CD8-positive, alpha-beta memory T cell (primary cell): ENCODE data around the gene SIX1. TPM values are rescaled to one million over a fixed set of nuclear protein-coding genes. Genes with fewer than 3 reads are reported as not detected.

Experiments
- CTCF ChIA-PET: fragments of 350-600 bp; sonication (Branson Sonifier 250); formaldehyde crosslinking; loops from one replicate; lab custom pipeline; 2021; ENCODE audit warnings: antibody characterized with exemption; lab: Charles Lee
- POLR2A ChIA-PET: fragments of 350-600 bp; sonication (Branson Sonifier 250); formaldehyde crosslinking; loops from one replicate; lab custom pipeline; 2021; ENCODE audit warnings: antibody characterized with exemption; lab: Charles Lee
- DNase-seq, 5 donors: peaks; one replicate each; pipeline versions ENCODE4 v3.0.0 to v3.0.0-alpha.2; 2020 to 2022; ENCODE audit warnings: mixed read lengths in 1 of 5
- H3K27ac ChIP-seq: one replicate; pipeline ENCODE4 v1.7.0; 2013; ENCODE audit warnings: low read depth, mild to moderate bottlenecking, low read length, moderate library complexity
- H3K27me3 ChIP-seq: 2 replicates; pipeline ENCODE4 v1.7.0; 2013; ENCODE audit warnings: low read length, mild to moderate bottlenecking; ENCODE audit not compliant: insufficient read depth, poor library complexity, severe bottlenecking
- H3K36me3 ChIP-seq: 2 replicates; pipeline ENCODE4 v1.7.0; 2013; ENCODE audit warnings: mild to moderate bottlenecking, low read length, moderate library complexity; ENCODE audit not compliant: insufficient read depth
- H3K4me1 ChIP-seq: 2 replicates; pipeline ENCODE4 v1.7.0; 2013; ENCODE audit warnings: mild to moderate bottlenecking, low read length, moderate library complexity; ENCODE audit not compliant: insufficient read depth
- H3K4me3 ChIP-seq: 2 replicates; pipeline ENCODE4 v1.7.0; 2013; ENCODE audit warnings: mild to moderate bottlenecking, low read length
- H3K9me3 ChIP-seq: 2 replicates; pipeline ENCODE4 v1.7.0; 2013; ENCODE audit warnings: mild to moderate bottlenecking, low read length
- H3K27ac Mint-ChIP-seq, 8 donors: one replicate each; pipeline ENCODE4 v1.8.0; 2020 to 2021; ENCODE audit warnings: mixed read lengths in 8 of 8, mild to moderate bottlenecking in 6 of 8, inconsistent platforms in 3 of 8, moderate library complexity in 3 of 8
- H3K27me3 Mint-ChIP-seq, 2 donors: one replicate each; pipeline ENCODE4 v1.8.0; 2020 to 2021; ENCODE audit warnings: mixed read lengths in 2 of 2, mild to moderate bottlenecking in 1 of 2, moderate library complexity in 1 of 2
- H3K36me3 Mint-ChIP-seq, 3 donors: one replicate each; pipeline ENCODE4 v1.8.0; 2020 to 2021; ENCODE audit warnings: mixed read lengths in 3 of 3, inconsistent platforms in 1 of 3, mild to moderate bottlenecking in 1 of 3
- H3K4me1 Mint-ChIP-seq, 3 donors: one replicate each; pipeline ENCODE4 v1.8.0; 2020 to 2021; ENCODE audit warnings: mixed read lengths in 3 of 3, inconsistent platforms in 1 of 3, mild to moderate bottlenecking in 1 of 3
- H3K4me3 Mint-ChIP-seq, 7 donors: one replicate each; pipeline ENCODE4 v1.8.0; 2020 to 2021; ENCODE audit warnings: mixed read lengths in 7 of 7, mild to moderate bottlenecking in 6 of 7, moderate library complexity in 4 of 7, inconsistent platforms in 2 of 7
- H3K9me3 Mint-ChIP-seq, 5 donors: one replicate each; pipeline ENCODE4 v1.8.0; 2020 to 2022; ENCODE audit warnings: mixed read lengths in 5 of 5, mild to moderate bottlenecking in 3 of 5, moderate library complexity in 2 of 5, inconsistent platforms in 1 of 5
- polyA plus RNA-seq: library from polyadenylated mRNA; unstranded; fragments of 300-500 nt; fragmentation: Illumina TruSeq; gene quantifications from one replicate; pipeline ENCODE4 v1.2.3, GENCODE V29; 2021
- total RNA-seq, 2 experiments: library from RNA; stranded (reverse); gene quantifications; one replicate each; pipeline ENCODE4 v1.2.3, GENCODE V29; 2021

SIX1 gene
- total RNA-seq (not detected), polyA plus RNA-seq (not detected)

DNA sequence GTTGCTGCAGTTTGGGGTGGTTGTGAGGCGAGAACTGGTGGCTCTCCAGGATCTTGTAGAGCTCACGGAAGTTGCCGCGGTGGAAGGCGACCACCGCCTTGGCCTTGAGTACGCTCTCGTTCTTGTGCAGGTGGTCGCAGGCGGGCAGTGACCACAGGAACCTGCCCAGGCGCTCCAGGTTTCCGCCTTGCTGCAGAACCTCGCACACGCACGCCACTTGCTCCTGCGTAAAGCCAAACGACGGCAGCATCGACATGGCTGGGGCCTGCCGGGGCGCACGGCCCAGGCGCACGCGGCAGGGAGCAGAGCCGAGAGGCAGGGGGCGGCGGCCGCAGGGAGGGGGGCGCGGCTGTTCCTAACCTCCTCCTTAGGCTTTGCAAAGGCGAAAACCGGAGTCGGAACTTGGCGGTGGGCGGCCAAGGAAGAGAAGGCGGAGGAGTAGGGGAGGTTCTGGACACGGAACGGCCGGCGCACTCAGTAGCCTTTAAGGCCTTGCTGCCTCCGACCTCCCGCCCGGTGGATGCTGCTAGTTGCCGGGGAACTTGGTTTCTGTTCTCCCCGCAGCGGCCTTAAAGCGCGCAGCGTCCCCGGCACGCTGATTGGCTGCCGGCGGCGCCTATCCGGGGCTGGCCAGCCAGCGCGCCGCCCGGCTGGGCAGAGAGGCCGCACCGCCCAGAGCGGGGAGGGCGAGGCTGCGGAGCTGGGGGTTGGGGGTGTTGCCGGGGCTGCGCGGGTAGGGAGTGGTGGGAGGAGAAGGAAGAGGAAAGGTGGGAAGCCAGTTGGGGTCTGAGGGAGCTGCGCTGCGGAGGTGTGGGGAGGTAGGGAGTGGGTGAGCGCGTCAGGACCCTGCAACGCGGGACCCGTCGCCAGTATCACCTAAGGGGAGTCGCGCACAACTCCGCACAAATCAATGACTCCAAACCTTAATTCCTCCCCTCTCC is at the start of gene SIX1:
TSS of gene SIX1 (minus strand) at position 544 of the 941 bp plus-strand sequence. CDS start at position 256, 288 bp downstream.
- CTCF ChIA-PET, result interaction anchor here (1.2 kb wide), 1 partner anchor 23 kb away, joined by 4 read pairs; no protein-coding TSS in a partner anchor
- Histone ChIP-seq H3K9me3 (no peaks in the 10 kb centered on the region), H3K4me3 (no peak within 1 kb of the TSS), H3K4me1 (peaks cover 37% of the 10 kb centered on the region), H3K36me3 (no peaks in the 10 kb centered on the region), H3K27me3 (peaks cover 77% of the 10 kb centered on the region), H3K27ac (no peak within 1 kb of the TSS)
- Mint-ChIP-seq H3K4me1 (peaks cover 56 to 63% (median 62%) of the 10 kb centered on the region in 3 donors), H3K36me3 (no peaks in the 10 kb centered on the region), H3K27me3 (peaks cover 86 to 91% of the 10 kb centered on the region in 2 donors), H3K4me3 (peak within 1 kb of the TSS; percentile 30 to 79 (median 65)), H3K27ac (peak within 1 kb of the TSS in 2 of 8 donors; percentile 69 to 79), H3K9me3 (peaks cover 0 to 3% (median 0%) of the 10 kb centered on the region in 5 donors)
- no peak for DNase-seq
- POLR2A ChIA-PET, result no interaction called here

DNA sequence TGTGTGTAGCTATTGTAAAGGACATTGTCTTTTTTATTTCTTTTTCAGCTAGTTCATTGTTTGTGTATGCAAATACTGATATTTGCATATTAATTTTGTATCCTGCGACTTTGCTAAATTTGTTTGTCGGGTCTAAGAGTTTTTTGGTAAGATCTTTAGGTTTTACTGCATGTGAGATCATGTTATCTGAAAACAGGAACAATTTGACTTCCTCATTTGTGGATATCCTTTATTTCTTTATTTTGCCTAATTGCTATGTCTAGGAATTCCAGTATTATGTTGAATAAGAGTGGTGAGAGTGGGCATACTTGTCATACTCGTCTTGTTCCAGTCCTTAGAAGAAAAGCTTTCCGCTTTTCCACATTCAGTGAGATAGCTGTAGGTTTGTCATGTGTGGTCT is 46.0 kb upstream of the SIX1 start:
- H3K36me3 ChIP-seq, result no peaks in the 10 kb centered on the region
- H3K4me3 ChIP-seq, result no peak overlapping the region
- H3K27ac ChIP-seq, result no peak overlapping the region
- H3K27me3 ChIP-seq, result no peaks in the 10 kb centered on the region
- Mint-ChIP-seq H3K4me1 (no peaks in the 10 kb centered on the region), H3K9me3 (peaks cover 2 to 18% (median 7%) of the 10 kb centered on the region in 5 donors), H3K4me3 (no peak overlapping the region), H3K36me3 (no peaks in the 10 kb centered on the region), H3K27ac (no peak overlapping the region), H3K27me3 (peaks cover 18 to 36% of the 10 kb centered on the region in 2 donors)
- no peaks in the 10 kb centered on the region for H3K4me1 ChIP-seq
- no peaks in the 10 kb centered on the region for H3K9me3 ChIP-seq
- ChIA-PET POLR2A (no interaction called here), CTCF (no interaction called here)
- DNase-seq, result no peak

DNA sequence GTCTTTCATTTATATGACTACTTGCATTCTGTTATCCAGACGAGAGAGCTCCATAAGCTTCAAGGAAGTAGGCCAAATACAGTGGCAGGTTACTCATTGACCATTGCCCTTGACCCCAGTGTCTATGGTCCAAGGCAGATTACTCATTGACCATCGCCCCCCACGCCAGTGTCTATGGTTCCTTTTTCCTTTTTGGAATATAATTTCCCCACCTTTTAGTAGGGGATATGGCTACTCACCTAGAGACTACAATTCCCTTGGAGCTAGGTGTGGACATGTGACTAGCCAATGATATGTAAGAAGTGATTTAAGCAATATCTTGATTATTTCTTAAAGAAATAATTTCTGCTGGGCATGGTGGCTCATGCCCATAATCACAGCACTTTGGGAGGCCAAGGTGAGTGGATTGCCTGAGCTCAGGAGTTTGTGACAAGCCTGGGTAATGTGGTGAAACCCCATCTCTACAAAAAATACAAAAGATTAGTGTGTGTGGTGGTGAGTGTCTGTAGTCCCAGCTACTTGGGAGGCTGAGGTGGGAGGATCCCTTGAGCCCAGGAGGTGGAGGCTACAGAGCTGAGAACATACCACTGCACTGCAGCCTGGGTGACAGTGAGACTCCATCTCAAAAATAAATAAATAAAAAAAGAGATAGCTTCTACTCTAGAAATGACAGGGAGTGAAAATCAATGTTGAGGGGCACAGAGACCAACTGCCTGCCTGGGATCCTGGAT is 42.3 kb upstream of the SIX1 start:
- no peak overlapping the region for H3K27ac ChIP-seq
- Mint-ChIP-seq H3K27ac (no peak overlapping the region), H3K27me3 (peaks cover 4 to 8% of the 10 kb centered on the region in 2 donors), H3K36me3 (no peaks in the 10 kb centered on the region), H3K4me1 (no peaks in the 10 kb centered on the region), H3K9me3 (no peaks in the 10 kb centered on the region), H3K4me3 (no peak overlapping the region)
- H3K4me3 ChIP-seq, result no peak overlapping the region
- DNase-seq, result no peak
- no peaks in the 10 kb centered on the region for H3K36me3 ChIP-seq
- ChIA-PET POLR2A (no interaction called here), CTCF (interaction anchor here (0.9 kb wide), 1 partner anchor 31 kb away, joined by 3 read pairs; no protein-coding TSS in a partner anchor)
- no peaks in the 10 kb centered on the region for H3K9me3 ChIP-seq
- H3K27me3 ChIP-seq, result no peaks in the 10 kb centered on the region
- no peaks in the 10 kb centered on the region for H3K4me1 ChIP-seq

DNA sequence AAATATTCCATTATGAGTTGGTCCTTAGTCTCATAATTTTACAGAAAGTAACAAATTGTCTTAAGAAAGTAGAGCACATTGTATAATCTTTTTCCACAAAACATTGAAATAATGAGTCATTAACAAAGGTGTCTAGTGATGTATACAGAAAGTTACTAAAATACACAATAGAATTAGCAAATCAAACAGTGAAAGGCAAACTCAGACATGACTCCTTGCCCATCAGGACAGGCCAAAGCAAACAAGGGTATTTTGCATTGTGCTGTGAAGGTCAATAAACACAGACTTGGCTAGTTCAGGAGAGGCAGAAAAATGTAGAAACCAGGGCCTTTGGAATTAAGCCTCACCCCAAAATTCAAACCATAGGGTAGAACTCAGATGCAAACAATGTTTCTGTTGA is 37.6 kb upstream of the SIX1 start:
- Mint-ChIP-seq H3K9me3 (peaks cover 0 to 2% (median 0%) of the 10 kb centered on the region in 5 donors), H3K4me1 (no peaks in the 10 kb centered on the region), H3K27ac (no peak overlapping the region), H3K4me3 (no peak overlapping the region), H3K27me3 (peaks cover 10 to 27% of the 10 kb centered on the region in 2 donors), H3K36me3 (peaks cover 0 to 5% (median 0%) of the 10 kb centered on the region in 3 donors)
- DNase-seq, result no peak
- H3K9me3 ChIP-seq, result no peaks in the 10 kb centered on the region
- H3K4me3 ChIP-seq, result no peak overlapping the region
- H3K27ac ChIP-seq, result no peak overlapping the region
- ChIA-PET CTCF (no interaction called here), POLR2A (no interaction called here)
- no peaks in the 10 kb centered on the region for H3K27me3 ChIP-seq
- no peaks in the 10 kb centered on the region for H3K36me3 ChIP-seq
- H3K4me1 ChIP-seq, result no peaks in the 10 kb centered on the region

DNA sequence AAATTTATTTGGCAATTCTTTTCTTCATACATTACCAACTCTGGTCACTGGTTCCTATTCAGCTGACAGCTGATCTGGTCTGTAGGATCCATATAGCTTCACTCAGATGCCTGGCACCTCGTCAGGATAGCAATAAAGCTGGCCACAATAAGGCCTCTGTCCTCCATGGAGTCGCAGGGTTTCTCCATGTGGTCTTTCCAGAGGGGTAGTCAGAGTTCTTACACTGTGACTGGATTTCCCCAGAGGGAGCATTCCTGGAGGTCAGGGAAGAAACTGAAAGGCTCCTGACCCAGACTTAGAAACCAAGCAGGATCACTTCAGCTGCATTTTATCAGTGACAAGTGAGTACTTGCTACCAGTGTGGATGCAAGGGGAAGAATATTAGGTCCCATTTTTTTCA is 34.9 kb upstream of the SIX1 start:
- no peaks in the 10 kb centered on the region for H3K4me1 Mint-ChIP-seq
- peaks cover 14 to 32% of the 10 kb centered on the region in 2 donors for H3K27me3 Mint-ChIP-seq
- ChIA-PET CTCF (no interaction called here), POLR2A (no interaction called here)
- no peaks in the 10 kb centered on the region for H3K9me3 ChIP-seq
- no peaks in the 10 kb centered on the region for H3K36me3 ChIP-seq
- H3K9me3 Mint-ChIP-seq, result peaks cover 0 to 3% (median 0%) of the 10 kb centered on the region in 5 donors
- peaks cover 0 to 5% (median 0%) of the 10 kb centered on the region in 3 donors for H3K36me3 Mint-ChIP-seq
- no peak for DNase-seq
- H3K4me3 Mint-ChIP-seq, result no peak overlapping the region
- H3K27me3 ChIP-seq, result peaks cover 2% of the 10 kb centered on the region
- H3K27ac ChIP-seq, result no peak overlapping the region
- H3K4me3 ChIP-seq, result no peak overlapping the region
- H3K4me1 ChIP-seq, result no peaks in the 10 kb centered on the region
- H3K27ac Mint-ChIP-seq, result no peak overlapping the region

DNA sequence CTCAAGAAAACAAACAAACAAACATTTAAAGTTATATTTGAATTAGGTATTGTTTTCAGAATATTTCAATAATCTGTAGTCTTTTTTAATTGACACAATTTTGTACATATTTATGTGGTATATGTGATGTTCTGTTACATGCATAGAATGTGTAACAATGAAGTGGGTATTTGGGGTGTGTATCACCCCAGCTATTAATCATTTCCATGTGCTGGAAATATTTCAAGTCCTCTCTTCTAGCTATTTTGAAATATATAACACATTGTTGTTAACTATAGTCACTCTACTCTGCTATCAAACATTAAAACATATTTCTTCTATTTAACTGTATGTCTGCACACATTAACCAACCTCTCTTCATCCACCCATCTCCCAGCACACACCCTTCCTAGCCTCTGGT is 32.0 kb upstream of the SIX1 start:
- no peak overlapping the region for H3K27ac Mint-ChIP-seq
- no peak overlapping the region for H3K27ac ChIP-seq
- no peak overlapping the region for H3K4me3 Mint-ChIP-seq
- no peak overlapping the region for H3K4me3 ChIP-seq
- H3K27me3 Mint-ChIP-seq, result peaks cover 14 to 37% of the 10 kb centered on the region in 2 donors
- CTCF ChIA-PET, result no interaction called here
- peaks cover 0 to 5% (median 0%) of the 10 kb centered on the region in 3 donors for H3K36me3 Mint-ChIP-seq
- H3K27me3 ChIP-seq, result peaks cover 4% of the 10 kb centered on the region
- no peaks in the 10 kb centered on the region for H3K9me3 ChIP-seq
- POLR2A ChIA-PET, result no interaction called here
- no peaks in the 10 kb centered on the region for H3K4me1 Mint-ChIP-seq
- no peaks in the 10 kb centered on the region for H3K4me1 ChIP-seq
- no peak for DNase-seq
- peaks cover 0 to 3% (median 0%) of the 10 kb centered on the region in 5 donors for H3K9me3 Mint-ChIP-seq
- H3K36me3 ChIP-seq, result no peaks in the 10 kb centered on the region

DNA sequence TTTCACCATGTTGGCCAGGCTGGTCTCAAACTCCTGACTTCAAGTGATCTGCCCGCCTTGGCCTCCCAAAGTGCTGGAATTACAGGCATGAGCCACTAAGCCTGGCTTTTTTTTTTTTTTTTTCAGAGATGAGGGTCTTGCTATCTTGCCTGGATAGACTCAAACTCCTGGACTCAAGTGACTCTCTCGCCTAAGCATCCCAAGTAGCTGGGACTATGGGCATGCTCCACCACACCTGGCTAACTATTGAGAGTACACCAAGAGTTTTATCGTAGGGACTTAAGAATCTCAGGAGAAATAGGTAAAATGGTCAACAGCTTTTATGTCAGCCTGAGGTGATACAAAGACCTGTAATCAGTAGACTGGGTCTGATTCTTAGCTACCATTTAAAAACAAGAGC is 31.2 kb upstream of the SIX1 start:
- Mint-ChIP-seq H3K27me3 (peaks cover 14 to 38% of the 10 kb centered on the region in 2 donors), H3K4me3 (no peak overlapping the region), H3K27ac (no peak overlapping the region), H3K36me3 (peaks cover 0 to 5% (median 0%) of the 10 kb centered on the region in 3 donors), H3K9me3 (peaks cover 0 to 3% (median 0%) of the 10 kb centered on the region in 5 donors), H3K4me1 (no peaks in the 10 kb centered on the region)
- Histone ChIP-seq H3K36me3 (no peaks in the 10 kb centered on the region), H3K4me1 (no peaks in the 10 kb centered on the region), H3K27ac (no peak overlapping the region), H3K9me3 (no peaks in the 10 kb centered on the region), H3K4me3 (no peak overlapping the region), H3K27me3 (peaks cover 4% of the 10 kb centered on the region)
- ChIA-PET CTCF (no interaction called here), POLR2A (no interaction called here)
- no peak for DNase-seq
